ENCODE results near the gene CAMK2A.
"Not testable (repeated sequence)": the region's sequence is repeated elsewhere in the genome, so short reads cannot be mapped to it uniquely, and the experiment has no call there.

The CAMK2A gene

DNA sequence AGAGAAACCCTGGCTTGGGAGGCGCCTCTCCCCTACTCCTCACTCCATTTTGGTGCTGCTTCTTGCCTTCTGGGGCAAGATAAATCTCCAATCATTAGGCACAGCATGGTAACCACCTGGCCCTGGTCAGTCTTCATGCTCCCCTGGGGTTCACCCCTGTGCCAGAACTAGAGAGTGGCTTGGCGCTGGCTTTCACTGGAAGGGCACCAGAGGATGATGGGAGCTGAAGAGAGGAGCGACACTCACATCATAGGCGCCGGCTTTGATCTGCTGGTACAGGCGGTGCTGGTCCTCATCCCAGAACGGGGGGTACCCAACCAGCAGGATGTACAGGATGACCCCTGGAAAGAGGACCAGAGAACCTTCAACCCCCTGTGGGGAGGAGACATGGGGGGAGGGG lies 38.1 kb downstream of the CAMK2A start:
- DNase-seq = no peak

- DNase-seq = no peak
Observed at GRCh38 chr5:150249744-150250143, 39.8 kb downstream of the CAMK2A start.

DNA sequence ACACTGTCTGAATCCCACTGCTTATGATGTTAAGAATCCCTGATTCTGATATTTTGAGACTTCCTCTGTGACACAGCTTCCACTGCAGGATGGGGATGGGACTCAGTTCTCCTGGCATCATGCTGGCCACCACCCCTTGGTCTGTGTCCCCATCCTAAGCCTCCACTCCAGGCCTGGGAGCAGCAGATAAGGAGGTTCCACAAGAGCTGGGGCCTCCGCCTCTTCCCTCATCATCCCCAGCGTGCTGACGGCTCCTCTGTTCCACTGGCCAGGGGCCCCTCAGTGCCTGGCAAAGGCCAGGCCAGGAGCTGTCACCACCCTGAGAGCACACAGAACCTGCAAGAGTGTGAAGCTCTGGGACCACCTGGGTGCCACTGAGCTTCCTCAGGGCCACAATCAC lies 40.6 kb downstream of the CAMK2A start:
- DNase-seq = no peak

- not testable (repeated sequence) for DNase-seq
Observed at GRCh38 chr5:150248493-150248892, 41.1 kb downstream of the CAMK2A start.

DNA sequence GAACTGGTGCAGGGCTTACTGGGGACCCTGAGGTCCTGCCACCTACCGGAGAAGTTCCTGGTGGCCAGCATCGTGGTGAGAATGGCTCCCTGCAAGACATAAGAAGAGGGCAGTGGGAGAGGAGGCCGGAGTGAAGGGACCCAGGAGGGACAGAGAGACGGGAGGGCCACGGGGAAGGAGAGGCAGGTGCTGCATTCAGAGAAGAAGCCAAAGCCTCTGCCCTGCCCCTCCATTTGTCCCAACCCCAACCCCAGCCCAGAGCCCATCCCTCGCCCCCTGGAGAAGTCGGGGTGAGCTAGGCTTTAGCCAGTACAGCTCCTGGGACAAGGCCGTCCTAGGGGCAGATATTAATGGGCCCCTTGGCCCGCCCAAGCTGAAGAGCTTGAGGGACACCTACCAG lies 41.8 kb downstream of the CAMK2A start:
- no peak for DNase-seq

DNA sequence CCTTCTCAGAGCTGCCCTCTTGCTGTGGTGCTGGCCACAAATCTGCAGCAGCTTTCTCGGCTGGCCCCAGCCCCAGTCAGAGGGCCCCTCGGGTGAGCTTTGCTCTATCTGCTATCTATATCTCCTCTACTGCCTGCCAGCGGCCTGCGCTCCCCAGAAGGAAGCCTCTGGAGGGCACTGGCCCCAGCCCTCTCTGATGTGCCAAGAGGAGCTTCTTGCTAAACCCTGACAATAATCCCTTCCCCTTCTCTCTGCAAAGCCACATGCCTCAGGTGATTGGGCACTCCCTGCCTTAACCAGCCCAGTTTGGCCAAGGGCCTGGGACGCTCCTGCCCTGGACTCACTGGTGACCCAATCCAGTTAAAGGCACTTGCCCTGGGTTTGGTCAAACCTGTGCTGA lies 42.7 kb downstream of the CAMK2A start:
- DNase-seq = no peak

DNA sequence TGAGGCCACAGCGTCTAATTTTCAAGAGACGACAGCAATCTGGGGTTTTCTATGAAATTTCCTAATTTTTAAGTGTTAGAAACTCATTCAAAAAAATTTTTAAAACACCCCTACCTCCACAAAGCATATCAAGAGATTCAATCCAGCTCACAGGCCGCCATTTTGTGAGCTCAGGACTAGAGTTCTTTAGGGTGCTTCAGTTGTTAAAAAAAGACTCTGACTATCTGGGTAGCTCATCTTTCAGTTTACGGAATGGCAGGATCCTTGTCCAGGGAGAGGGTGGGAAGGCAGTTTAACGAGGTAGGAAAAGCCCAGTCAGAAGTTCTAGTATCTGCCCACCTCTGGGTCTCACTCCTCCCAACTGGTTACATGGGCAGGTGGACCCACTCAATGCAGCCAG lies 43.1 kb downstream of the CAMK2A start:
- DNase-seq = no peak

- no peak for DNase-seq
Observed at GRCh38 chr5:150245808-150246207, 43.8 kb downstream of the CAMK2A start.

DNA sequence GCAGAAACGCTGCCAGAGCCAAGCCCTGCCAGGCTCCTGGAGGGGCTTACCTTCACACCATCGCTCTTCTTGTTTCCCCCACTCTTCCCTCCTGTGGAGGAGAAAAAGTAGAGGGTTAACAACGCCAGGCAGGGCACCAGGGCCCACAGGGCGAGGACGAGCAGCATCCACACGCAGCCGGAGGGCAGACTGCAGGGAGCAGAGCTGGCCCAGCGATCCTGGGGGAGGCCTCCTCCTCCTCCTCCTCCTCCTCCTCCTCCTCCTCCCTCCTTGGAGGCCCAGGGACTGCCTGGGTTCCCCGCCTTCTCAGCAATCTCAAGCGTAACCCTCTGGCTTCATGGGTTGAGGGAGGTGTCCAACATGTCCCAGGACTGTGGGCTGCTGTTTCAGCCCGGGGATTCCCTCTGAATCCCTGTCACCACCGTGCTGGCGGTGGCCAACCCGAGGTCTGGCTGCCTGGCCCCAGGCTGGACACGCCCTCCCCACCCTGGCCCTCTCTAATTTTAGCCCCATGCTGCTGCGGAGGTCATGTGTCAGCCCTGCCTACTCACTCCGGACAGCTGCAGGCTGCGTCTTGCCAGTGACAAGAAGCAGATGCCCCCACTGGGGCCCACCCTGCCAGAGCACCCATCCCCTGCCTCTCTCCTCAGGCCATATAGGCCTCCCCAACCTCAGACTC lies 44.3 kb downstream of the CAMK2A start:
- DNase-seq = no peak

DNA sequence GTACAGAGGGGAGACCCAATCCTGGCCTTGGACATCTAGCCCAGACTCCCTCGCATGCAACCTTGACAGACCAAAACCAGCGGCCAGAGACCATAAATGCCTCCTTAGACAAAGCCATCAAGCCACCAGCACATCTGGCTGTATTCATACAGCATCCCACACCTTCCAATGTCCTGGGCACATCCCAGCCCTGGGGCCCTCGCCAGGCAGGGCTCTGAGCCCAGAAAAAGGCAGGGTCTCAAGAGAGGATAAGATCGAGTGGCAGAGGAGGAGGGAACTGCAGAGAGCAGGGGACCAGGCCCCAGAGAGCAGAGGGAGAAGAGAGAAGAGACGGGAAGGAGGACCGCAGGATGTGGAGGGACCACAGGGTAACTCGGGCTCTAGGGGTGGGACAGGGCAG lies 45.4 kb downstream of the CAMK2A start:
- DNase-seq = no peak

DNA sequence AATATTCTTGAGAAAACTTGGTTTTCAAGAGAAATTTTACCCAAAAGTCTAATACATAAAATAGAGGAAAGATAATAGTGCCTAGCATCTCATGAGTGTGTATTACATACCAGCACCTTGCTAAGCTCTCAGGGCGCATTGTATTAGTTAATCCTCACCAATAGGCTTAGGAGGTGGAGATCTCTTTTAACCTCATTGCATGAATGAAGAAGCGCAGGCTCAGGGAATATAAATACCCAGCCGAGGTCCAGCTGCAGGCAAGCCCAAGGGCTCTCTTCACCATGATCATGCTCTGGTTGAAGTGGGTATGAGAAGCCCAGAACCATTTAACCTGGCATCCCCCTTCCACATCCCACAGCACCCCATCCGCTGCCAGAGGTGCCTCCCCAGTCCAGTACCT lies 46.0 kb downstream of the CAMK2A start:
- DNase-seq = no peak

GRCh38 chr5:150242251-150242894 lies 47.2 kb downstream of the CAMK2A start:
- DNase-seq = no peak

GRCh38 chr5:150241298-150242160 lies 48.0 kb downstream of the CAMK2A start:
- no peak for DNase-seq

- no peak for DNase-seq
Observed at GRCh38 chr5:150239794-150240122, 49.8 kb downstream of the CAMK2A start.

- DNase-seq = no peak
Observed at GRCh38 chr5:150239099-150239793, 50.3 kb downstream of the CAMK2A start.

GRCh38 chr5:150238646-150239045 lies 50.9 kb downstream of the CAMK2A start:
- DNase-seq = no peak

DNA sequence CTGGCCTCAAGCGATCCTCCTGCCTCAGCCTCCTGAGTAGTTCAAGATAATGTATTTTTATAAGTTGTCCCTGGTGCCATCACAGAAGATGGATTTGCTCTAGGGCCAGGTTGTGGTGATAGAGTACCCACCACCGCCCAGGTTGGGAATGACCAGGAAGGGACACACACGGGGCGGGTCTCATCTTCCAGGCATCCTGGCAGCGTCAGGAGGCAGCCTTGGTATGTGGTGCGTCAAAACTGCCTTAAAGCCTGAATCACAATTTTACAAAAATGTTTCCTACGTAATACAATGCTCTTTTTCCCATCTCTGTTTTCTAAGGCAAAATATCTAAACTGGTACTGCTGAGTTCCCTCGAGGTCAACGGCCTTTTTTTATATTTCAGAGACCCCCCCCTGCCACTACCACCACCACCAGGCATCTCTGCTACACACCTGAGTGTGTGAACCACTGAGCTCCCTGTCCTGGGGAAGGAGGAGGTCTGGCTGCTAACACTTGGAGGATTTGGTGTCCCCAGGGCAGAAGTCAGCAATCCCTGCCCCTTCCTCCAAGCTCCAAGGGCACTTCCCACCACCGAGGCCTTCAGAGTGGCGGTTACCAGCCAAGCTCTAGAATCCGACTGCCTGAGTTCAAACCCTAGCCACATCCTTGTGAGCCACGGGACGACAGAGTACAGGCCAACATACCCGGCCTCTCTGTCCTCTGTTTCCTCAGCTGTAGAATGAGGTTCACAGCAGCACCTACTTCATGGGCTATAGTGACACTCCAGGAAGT lies 52.4 kb downstream of the CAMK2A start:
- DNase-seq = no peak

GRCh38 chr5:150236313-150236712 lies 53.3 kb downstream of the CAMK2A start:
- no peak for DNase-seq

DNA sequence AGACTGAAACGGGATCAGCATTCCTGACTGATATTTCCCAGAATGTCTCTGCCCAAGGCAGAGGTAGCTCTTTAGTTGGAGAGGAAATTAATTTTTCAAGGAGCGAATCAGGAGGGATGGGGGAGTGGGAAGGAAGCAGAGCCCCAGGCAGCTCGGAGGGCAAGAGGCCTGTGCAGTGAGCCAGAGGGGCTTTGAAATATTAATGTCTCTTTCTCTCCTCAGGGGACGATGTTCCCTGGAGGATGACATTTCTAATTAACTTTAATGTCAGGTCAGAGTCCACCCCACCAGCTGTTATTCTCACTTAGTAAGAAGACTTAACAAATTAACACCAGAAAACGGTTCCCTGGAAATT lies 54.1 kb downstream of the CAMK2A start:
- no peak for DNase-seq

GRCh38 chr5:150234576-150235499 lies 54.7 kb downstream of the CAMK2A start:
- DNase-seq = no peak

DNA sequence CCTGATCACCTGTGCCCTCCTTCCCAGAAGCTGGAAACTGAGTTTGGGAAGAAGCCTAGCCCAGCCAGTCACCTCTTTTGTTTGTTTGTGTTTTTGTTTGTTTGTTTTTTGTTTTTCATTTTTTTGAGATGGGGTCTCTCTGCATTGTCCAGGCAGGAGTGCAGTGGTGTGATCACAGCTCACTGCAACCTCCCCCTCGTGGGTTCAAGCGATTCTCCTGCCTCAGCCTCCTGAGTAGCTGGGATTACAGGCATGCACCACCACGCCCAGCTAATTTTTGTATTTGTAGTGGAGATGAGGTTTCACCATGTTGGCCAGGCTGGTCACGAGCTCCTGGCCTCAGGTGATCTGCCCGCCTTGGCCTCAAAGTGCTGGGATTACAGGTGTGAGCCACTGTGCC lies 55.9 kb downstream of the CAMK2A start:
- DNase-seq = not testable (repeated sequence)

GRCh38 chr5:150230842-150231241 lies 58.7 kb downstream of the CAMK2A start:
- no peak for DNase-seq

Data from activated CD4-positive, alpha-beta T cell treated with anti-CD3 and anti-CD28 coated beads, Interleukin-2, amount 50 U/mL, for 16 hours (primary cell).